DLD1 (cell line): ENCODE measurements around the gene CYB5R2.
"Not testable (repeated sequence)": the region's sequence is repeated elsewhere in the genome, so short reads cannot be mapped to it uniquely, and the experiment has no call there.

Experiments
- in situ Hi-C: cut with HindIII; loops from 2 replicates; pipeline ENCODE4 v1.10.0; 2017; ENCODE audit warnings: low sequenced_read_pairs

The CYB5R2 gene

GRCh38 chr11:7671347-7672215 lies 1.7 kb downstream of the CYB5R2 start:
- in situ Hi-C loops = no loop called here

- in situ Hi-C loops = no loop called here
Observed at GRCh38 chr11:7670641-7671040, 2.7 kb downstream of the CYB5R2 start.

DNA sequence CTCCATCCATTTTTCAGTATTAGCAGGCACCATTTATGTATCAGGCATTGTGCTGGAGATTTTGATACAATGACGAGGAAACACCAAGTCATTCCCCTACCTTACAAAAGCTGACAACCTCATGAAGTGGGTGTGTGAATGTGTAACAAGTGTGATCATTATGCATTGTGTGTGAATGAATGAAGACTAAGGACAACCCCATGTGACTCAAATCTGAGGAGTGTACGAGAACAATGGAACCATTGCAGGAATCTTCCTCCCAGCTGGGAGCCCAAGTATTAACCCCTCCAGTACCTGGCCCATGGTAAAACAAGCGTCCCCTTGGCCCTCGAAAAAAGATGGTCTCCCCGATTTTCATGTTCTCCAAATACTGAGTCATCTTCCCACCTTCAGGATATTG lies 4.4 kb downstream of the CYB5R2 start:
- in situ Hi-C loops = no loop called here

DNA sequence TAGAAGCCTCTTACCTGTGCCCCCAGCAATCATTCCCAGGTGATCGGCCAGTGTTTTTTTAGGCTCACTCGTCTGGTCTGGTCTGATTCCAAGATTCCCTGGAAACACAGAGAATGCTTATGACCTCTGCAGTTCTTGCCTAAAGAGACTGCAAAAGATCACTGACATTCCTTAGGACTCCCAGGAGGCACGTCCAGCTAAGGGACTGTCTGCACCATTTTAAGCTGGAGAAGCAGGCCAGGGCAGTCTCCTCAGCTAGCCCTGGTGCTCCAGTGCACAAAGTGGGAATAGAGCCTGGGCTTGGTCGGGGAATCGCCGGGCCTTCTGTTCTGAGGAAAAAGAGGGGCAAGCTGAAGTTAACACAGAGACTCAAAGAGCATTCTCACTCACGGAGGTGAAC lies 4.8 kb downstream of the CYB5R2 start:
- in situ Hi-C loops = no loop called here

GRCh38 chr11:7667460-7667859 lies 5.8 kb downstream of the CYB5R2 start:
- in situ Hi-C loops = no loop called here

DNA sequence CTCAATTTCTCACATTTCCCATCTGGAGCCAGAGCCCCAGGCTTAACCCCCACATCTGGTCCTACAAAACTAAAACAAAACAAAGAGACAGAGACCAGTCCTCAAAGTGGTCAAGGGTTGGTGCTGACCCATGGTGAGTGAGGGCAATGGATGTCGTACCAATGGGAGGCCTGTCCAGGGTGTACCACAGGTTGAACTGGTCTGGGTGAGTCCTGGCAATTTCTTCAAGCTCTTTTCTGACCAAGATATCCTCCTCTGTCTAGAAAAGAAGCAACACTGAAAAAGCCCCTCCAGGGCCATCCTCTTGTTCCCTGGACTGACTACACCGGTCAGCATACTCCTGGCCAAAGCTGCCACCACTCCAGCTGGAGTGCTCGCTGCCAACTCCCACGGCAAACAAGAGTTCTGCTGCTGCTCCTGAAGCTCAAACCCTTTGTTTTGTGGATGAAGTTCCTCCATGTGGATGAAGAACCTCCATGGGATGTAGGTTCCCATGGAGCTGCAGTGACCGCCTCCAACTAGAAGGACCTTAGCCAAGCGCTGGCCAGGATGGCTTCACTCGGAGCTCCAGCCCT lies 6.9 kb downstream of the CYB5R2 start:
- in situ Hi-C loops = no loop called here

DNA sequence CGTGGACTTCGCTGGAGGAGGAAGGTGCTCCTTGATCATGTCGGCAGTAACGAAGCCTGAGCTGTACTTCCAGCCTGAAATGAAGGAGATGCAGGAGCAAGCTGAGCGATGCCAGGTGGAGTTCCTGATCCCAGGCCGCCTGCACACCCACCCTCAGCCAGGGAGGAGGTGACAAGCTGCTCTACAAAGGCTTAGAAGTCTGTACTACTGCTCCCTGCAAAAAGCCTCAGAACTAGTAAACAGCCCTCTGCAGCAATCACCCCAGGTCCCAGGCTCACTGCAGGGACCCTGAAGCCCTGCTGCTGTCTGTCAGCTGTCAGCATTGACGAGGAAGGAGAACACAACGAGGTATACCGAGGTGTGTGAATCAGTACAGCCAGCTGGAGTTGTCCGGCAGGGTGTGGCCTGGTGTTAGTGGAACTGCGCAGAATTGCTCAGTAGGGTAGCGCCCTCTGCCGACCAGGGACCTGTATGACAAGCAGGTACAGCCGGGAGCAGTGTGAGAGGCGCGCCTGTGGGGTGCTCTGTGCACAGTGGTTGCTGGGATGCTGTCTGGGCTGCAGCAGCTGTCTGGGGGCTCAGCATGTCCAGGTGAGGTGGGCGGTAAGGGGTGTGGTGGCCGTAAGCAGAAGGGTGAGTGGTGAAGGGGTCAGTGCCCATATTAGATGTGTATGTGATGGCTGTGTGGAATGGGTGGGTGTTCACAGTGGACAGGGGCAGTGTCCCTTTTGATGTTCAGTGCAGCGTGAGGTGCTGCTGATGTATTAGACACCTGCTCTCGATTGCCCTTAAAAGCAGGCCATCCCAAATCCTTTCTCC lies 7.6 kb downstream of the CYB5R2 start:
- in situ Hi-C loops = no loop called here

- in situ Hi-C loops = no loop called here
Observed at GRCh38 chr11:7664867-7665266, 8.4 kb downstream of the CYB5R2 start.

GRCh38 chr11:7663531-7663930 lies 9.8 kb downstream of the CYB5R2 start:
- in situ Hi-C loops = not testable (repeated sequence)

DNA sequence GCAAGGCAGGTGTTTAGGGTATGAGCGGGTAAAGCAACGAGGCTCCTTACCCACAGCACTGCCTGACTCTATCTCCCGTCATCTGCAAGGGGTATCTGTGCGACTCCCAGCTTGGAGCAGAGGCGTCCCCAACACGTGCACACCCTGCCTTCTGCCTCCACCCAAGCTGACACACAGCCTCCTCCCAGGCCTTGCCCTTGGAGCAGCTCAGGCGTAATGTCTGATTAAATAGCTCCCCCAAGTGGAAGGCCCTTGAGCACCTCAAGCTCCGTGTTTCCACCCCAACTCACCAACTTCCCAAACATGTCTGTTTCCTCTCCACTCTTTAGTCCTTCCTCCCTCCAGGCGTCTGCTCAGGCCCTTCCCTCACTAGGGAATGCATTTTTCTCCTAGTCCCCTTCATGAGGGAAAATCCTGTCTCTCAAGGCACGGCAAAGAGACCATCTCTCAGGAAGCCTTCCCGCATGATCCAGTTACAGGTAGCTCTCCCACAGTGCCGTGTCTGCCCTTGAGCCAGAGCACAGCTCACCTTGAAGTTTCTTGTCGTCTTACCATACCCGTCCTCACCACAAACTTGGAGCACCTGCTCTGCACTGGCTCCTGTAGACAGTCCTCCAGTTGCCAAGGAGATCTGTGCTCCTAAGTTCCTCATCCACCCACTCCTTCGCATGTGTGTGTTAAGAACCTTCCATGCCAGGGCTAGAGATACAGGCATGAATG lies 15.8 kb downstream of the CYB5R2 start:
- in situ Hi-C loops = no loop called here

DNA sequence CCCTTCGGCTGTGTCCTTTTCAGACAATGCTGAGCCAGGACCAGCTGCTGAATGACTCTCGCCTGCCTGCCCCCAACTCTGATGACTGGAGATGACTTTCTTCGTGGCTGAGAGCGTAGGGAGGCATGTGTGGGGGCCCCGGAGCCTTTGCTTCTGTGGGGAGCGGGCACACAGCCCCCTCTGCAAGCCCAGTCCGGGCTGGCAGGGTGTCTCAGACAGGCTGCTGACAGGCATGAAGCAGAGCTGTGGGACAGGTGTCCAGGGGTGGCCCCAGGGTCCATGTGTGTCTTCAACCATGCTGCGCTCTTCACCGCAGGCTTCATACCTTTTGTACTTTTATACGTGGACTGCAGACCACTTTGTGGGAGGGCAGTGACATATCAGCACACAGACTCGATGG lies 16.6 kb downstream of the CYB5R2 start:
- in situ Hi-C loops = no loop called here

- in situ Hi-C loops = no loop called here
Observed at GRCh38 chr11:7655253-7656217, 17.8 kb downstream of the CYB5R2 start.

- in situ Hi-C loops = no loop called here
Observed at GRCh38 chr11:7654195-7654705, 19.1 kb downstream of the CYB5R2 start.

DNA sequence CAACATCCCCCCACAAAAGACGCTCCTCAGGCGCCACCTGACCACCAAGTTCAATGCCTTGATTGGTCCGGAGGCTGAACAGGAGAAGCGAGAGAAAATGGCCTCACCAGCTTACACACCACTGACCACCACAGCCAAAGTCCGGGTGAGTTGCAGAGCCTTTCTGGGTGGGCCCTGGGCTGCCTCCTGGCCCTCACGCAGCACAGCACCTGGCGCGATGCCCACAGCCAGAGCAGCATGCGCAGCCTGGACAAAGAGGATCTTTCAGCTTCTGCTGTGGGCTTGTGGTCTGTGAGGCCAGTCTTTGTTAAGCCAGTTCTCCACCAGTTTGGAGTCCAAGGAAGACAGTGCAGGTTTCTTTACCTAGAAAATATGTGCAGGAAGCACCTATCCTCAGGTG lies 21.6 kb downstream of the CYB5R2 start:
- in situ Hi-C loops = no loop called here

GRCh38 chr11:7651140-7651551 lies 22.2 kb downstream of the CYB5R2 start:
- in situ Hi-C loops = no loop called here

GRCh38 chr11:7648264-7648663 lies 25.0 kb downstream of the CYB5R2 start:
- in situ Hi-C loops = loop anchor here (10.0 kb wide), 1 partner anchor 73 kb away; no protein-coding TSS in a partner anchor

GRCh38 chr11:7646866-7647265 lies 26.4 kb downstream of the CYB5R2 start:
- in situ Hi-C loops = loop anchor here (10.0 kb wide), 1 partner anchor 72 kb away; no protein-coding TSS in a partner anchor

DNA sequence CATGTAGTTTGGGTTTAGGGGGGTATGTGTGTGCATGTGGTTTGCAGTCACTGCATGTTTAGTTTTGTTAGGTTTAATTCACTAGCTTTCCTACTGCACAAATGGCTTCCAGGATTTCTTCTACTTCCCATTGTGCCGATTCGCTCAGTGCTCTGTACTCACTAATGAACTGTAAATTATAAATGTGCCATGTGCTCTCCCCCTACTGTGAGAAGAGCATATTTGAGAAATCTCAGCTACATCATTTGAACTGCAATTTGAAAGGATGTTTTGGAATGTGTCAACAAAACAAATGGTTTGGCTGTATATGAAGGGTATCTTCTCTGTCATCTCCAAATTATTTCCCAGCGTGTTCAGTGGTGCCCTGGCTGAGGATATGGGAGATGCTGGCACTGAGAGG lies 28.1 kb downstream of the CYB5R2 start:
- in situ Hi-C loops = loop anchor here (10.0 kb wide), 1 partner anchor 70 kb away; no protein-coding TSS in a partner anchor

GRCh38 chr11:7643314-7643713 lies 30.0 kb downstream of the CYB5R2 start:
- in situ Hi-C loops = loop anchor here (10.0 kb wide), 1 partner anchor 69 kb away; no protein-coding TSS in a partner anchor
